ENCODE measurements around the gene RPP30. TPM values are rescaled to one million over a fixed set of nuclear protein-coding genes. Genes with fewer than 3 reads are reported as not detected.
"Not testable (repeated sequence)": the region's sequence is repeated elsewhere in the genome, so short reads cannot be mapped to it uniquely, and the experiment has no call there.

Gene RPP30
- polyA plus RNA-seq, 5 donors, result 50.4 to 63.0 (median 53.9) TPM

GRCh38 chr10:90865401-90865800 lies 6.4 kb upstream of the RPP30 start:
- no peak for DNase-seq

GRCh38 chr10:90866050-90866598 lies 5.7 kb upstream of the RPP30 start:
- no peak for DNase-seq

- peak in 1 of 2 donors; percentile 50 for DNase-seq
Measured at GRCh38 chr10:90871279-90871765, 452 bp upstream of the RPP30 start.

GRCh38 chr10:90872648-90873020 lies 860 bp downstream of the RPP30 start:
- DNase-seq, result no peak

- DNase-seq, result no peak
Measured at GRCh38 chr10:90879062-90879461, 7.3 kb downstream of the RPP30 start.

- not testable (repeated sequence) for DNase-seq
Measured at GRCh38 chr10:90880059-90880719, 8.4 kb downstream of the RPP30 start.

GRCh38 chr10:90884431-90884830 lies 12.7 kb downstream of the RPP30 start:
- DNase-seq, result no peak

- DNase-seq, result no peak
Measured at GRCh38 chr10:90885176-90885575, 13.4 kb downstream of the RPP30 start.

- no peak for DNase-seq
Measured at GRCh38 chr10:90887555-90887954, 15.8 kb downstream of the RPP30 start.

GRCh38 chr10:90888387-90888786 lies 16.6 kb downstream of the RPP30 start:
- DNase-seq, result no peak

GRCh38 chr10:90889636-90890035 lies 17.9 kb downstream of the RPP30 start:
- no peak for DNase-seq

- DNase-seq, result no peak
Measured at GRCh38 chr10:90890347-90890746, 18.6 kb downstream of the RPP30 start.

GRCh38 chr10:90893190-90893589 lies 21.4 kb downstream of the RPP30 start:
- no peak for DNase-seq

- DNase-seq, result not testable (repeated sequence)
Measured at GRCh38 chr10:90896916-90897315, 25.1 kb downstream of the RPP30 start.

GRCh38 chr10:90905925-90906324 lies 34.2 kb downstream of the RPP30 start:
- no peak for DNase-seq

- DNase-seq, result no peak
Measured at GRCh38 chr10:90906596-90906995, 34.8 kb downstream of the RPP30 start.

GRCh38 chr10:90911133-90912051 lies 39.6 kb downstream of the RPP30 start:
- DNase-seq, result peak; percentile 55 to 78

- DNase-seq, result no peak
Measured at GRCh38 chr10:90912174-90912573, 40.4 kb downstream of the RPP30 start.

GRCh38 chr10:90912854-90913479 lies 41.2 kb downstream of the RPP30 start:
- no peak for DNase-seq

GRCh38 chr10:90913774-90914420 lies 42.1 kb downstream of the RPP30 start:
- no peak for DNase-seq

- no peak for DNase-seq
Measured at GRCh38 chr10:90914992-90915765, 43.4 kb downstream of the RPP30 start.
